Common myeloid progenitor, CD34-positive (primary cell): Measurements from ENCODE around the gene CACNA2D3.
A peak's percentile ranks its signal among the peaks of the same experiment; 100 is the strongest.

Experiments used
- CTCF ChIA-PET: fragments of 350-600 bp; sonication (Branson Sonifier 250); formaldehyde crosslinking; loops from one replicate; lab custom pipeline; 2021; ENCODE audit warnings: antibody characterized with exemption; lab: Charles Lee
- POLR2A ChIA-PET: fragments of 350-600 bp; sonication (Branson Sonifier 250); formaldehyde crosslinking; loops from one replicate; lab custom pipeline; 2021; ENCODE audit warnings: antibody characterized with exemption; lab: Charles Lee
- DNase-seq, 3 donors: peaks; one replicate each; pipeline versions ENCODE4 v3.0.0 to v3.0.0-alpha.2; 2013
- H3K27ac ChIP-seq, 2 experiments: 1 replicate in 1 of 2; 2 replicates in 1 of 2; pipeline ENCODE4 v1.7.0; 2013; ENCODE audit warnings: inconsistent platforms in 2 of 2, low read length in 2 of 2, mild to moderate bottlenecking in 2 of 2, low read depth in 1 of 2, moderate library complexity in 1 of 2; ENCODE audit not compliant: severe bottlenecking in 2 of 2, insufficient read depth in 1 of 2, poor library complexity in 1 of 2
- H3K27me3 ChIP-seq, 5 experiments: replicated peaks in 2 of 5; 1 replicate in 3 of 5; 2 replicates in 2 of 5; pipeline versions ENCODE4 v1.6.1 to v1.7.0; 2013; ENCODE audit warnings: low read length in 4 of 5, mild to moderate bottlenecking in 2 of 5, moderate library complexity in 2 of 5, inconsistent platforms in 1 of 5; ENCODE audit not compliant: insufficient read depth in 5 of 5, control insufficient read depth in 4 of 5
- H3K36me3 ChIP-seq, 4 experiments: 1 replicate in 2 of 4; 2 replicates in 2 of 4; pipeline versions ENCODE4 v1.6.1 to v1.7.0; 2013; ENCODE audit warnings: low read length in 3 of 4, control low read depth in 1 of 4, mild to moderate bottlenecking in 1 of 4; ENCODE audit not compliant: control insufficient read depth in 4 of 4, insufficient read depth in 4 of 4
- H3K4me1 ChIP-seq, 4 experiments: 1 replicate in 3 of 4; 2 replicates in 1 of 4; pipeline versions ENCODE4 v1.6.1 to v1.7.1; 2013; ENCODE audit warnings: low read length in 3 of 4, mild to moderate bottlenecking in 3 of 4, control low read depth in 1 of 4, inconsistent platforms in 1 of 4, moderate library complexity in 1 of 4; ENCODE audit not compliant: control insufficient read depth in 4 of 4, insufficient read depth in 4 of 4; ENCODE audit errors: control extremely low read depth in 1 of 4
- H3K4me3 ChIP-seq, 7 experiments: 1 replicate in 4 of 7; 2 replicates in 3 of 7; pipeline versions ENCODE4 v1.5.1 to v1.7.0; 2013; ENCODE audit warnings: mild to moderate bottlenecking in 7 of 7, low read length in 6 of 7, moderate library complexity in 6 of 7, inconsistent platforms in 2 of 7, low read depth in 2 of 7, control low read depth in 1 of 7; ENCODE audit not compliant: insufficient read depth in 4 of 7, control insufficient read depth in 1 of 7; ENCODE audit errors: extremely low read depth in 1 of 7
- H3K9me3 ChIP-seq, 5 experiments: 1 replicate in 4 of 5; 2 replicates in 1 of 5; pipeline versions ENCODE4 v1.6.1 to v1.7.1; 2013; ENCODE audit warnings: low read length in 4 of 5, mild to moderate bottlenecking in 2 of 5, inconsistent platforms in 1 of 5, low read depth in 1 of 5, moderate library complexity in 1 of 5; ENCODE audit not compliant: control insufficient read depth in 4 of 5, insufficient read depth in 2 of 5; ENCODE audit errors: control extremely low read depth in 1 of 5
- WGBS: methylation state at CpG from one replicate; pipeline ENCODE4 v1.1.5; 2013; ENCODE audit not compliant: insufficient coverage; 5-methylcytosine and 5-hydroxymethylcytosine counted together

Gene CACNA2D3

DNA sequence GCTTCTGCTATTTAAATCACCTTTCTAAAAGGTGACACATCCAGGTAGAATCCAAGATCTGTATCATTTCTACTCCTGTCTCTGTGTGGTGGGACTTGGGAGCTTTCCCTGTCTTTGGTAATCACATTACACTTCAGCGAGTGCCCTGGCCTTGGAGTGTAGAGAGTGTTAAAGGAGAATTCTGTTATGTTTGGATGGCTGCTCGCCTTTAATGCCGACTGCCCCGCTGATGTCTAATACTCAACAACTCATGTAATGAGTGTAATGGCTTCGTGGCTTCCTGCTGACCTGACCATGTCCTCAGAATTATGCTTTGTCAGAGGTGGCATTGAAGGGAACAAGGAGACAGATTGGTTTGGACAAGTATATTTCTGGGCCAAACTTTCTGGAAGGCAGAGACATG, 871.8 kb downstream of the CACNA2D3 start:
- Histone ChIP-seq H3K36me3 (no peaks in the 10 kb centered on the region), H3K9me3 (peaks cover 0 to 3% (median 0%) of the 10 kb centered on the region in 5 experiments), H3K4me1 (no peaks in the 10 kb centered on the region), H3K27ac (no peak overlapping the region), H3K4me3 (no peak overlapping the region), H3K27me3 (no peaks in the 10 kb centered on the region)
- CTCF ChIA-PET: no interaction called here
- WGBS: 40% methylated on average over 1 of the region's 5 CpGs
- no peak for DNase-seq
- POLR2A ChIA-PET: no interaction called here

DNA sequence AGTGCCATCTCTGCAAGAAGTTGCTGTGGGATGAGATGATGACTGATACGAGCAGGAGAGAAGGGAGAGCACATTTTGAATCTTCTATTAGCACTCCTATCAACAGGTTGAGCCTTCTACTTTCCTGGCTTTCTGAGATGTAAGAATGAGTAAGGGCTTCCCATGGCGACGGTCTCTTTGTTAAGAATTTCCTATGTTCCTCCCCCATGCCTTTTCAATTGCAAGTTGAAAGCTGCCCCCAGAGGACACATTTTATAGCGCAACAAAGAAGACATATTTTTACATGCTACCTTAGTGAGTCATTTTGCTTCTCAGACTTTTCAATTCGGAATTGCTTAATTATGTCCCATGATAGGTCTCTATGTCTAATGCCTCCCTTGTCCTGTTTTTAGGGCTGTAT, 876.8 kb downstream of the CACNA2D3 start:
- no peaks in the 10 kb centered on the region for H3K4me1 ChIP-seq
- no peak overlapping the region for H3K4me3 ChIP-seq
- H3K36me3 ChIP-seq: no peaks in the 10 kb centered on the region
- H3K27me3 ChIP-seq: no peaks in the 10 kb centered on the region
- H3K9me3 ChIP-seq: peaks cover 0 to 3% (median 0%) of the 10 kb centered on the region in 5 experiments
- WGBS: 42% methylated on average over 3 of the region's 5 CpGs
- H3K27ac ChIP-seq: no peak overlapping the region
- peak; percentile 2 to 6 (median 4) for DNase-seq
- ChIA-PET CTCF (no interaction called here), POLR2A (no interaction called here)

DNA sequence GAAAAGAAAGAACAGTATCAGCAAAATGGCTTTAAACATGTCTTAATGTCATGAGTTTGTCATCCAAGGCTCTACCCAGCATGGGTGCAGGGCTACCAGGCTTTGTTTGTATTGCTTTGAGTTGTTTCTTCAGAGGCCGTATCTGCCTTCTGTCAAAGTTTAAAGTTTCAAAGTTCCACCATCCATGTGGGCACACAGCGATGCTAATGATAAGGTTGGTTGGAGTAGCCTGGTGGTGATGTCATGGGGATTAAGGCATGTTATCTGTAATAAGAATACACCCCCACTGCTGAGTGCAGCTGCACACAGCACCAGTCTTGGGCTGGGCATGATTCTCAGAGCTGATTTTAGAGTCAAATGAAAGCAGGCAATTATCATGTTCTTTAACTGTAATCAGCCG, 877.5 kb downstream of the CACNA2D3 start:
- Histone ChIP-seq H3K4me1 (no peaks in the 10 kb centered on the region), H3K36me3 (no peaks in the 10 kb centered on the region), H3K27ac (no peak overlapping the region), H3K4me3 (no peak overlapping the region), H3K9me3 (peaks cover 0 to 3% (median 0%) of the 10 kb centered on the region in 5 experiments), H3K27me3 (no peaks in the 10 kb centered on the region)
- ChIA-PET CTCF (no interaction called here), POLR2A (no interaction called here)
- WGBS: 100% methylated on average over 1 of the region's 3 CpGs
- no peak for DNase-seq

DNA sequence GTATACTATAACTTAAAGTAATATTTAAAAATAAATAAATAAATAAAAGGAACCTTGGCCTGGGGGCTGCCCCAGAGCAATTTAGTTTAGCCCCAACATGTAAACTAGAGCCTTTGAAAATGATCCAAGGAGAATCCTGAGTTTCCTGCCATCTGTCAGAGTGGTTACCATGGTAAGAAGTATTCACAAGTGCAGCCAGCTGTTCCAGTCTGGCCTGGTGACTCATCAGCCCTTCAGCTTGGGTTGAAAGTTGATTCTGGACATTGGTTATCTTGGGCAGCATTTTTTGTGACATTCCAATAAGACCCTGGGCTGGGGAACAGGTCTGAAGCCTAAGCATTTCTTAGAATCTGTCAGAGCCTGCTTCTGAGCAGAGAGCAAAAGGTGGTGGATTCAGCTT, 878.2 kb downstream of the CACNA2D3 start:
- Histone ChIP-seq H3K4me1 (no peaks in the 10 kb centered on the region), H3K36me3 (no peaks in the 10 kb centered on the region), H3K4me3 (no peak overlapping the region), H3K27ac (no peak overlapping the region), H3K9me3 (peaks cover 0 to 3% (median 0%) of the 10 kb centered on the region in 5 experiments), H3K27me3 (no peaks in the 10 kb centered on the region)
- CTCF ChIA-PET: interaction anchor here (1.2 kb wide), 1 partner anchor 28 kb away, joined by 3 read pairs; no protein-coding TSS in a partner anchor
- POLR2A ChIA-PET: no interaction called here
- DNase-seq: no peak

DNA sequence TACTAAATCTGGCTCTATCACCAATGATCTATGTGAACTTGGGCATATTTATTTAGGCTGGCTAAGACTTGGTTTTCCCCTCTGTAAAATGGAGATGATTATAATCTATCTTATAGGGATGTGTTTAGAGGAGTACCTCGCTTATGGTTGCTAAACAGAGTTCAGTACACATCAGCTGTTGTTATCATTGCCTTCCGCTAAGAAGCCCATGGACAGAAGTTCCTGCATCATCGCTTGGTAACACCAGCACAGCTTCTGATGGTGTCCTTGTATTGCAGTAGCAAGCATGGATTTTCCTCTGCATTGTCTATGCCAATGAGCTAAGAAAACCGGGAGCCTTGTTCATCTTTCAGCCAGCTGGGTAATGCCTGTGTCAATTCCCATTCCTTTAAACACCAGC, 878.6 kb downstream of the CACNA2D3 start:
- DNase-seq: no peak
- WGBS: 96% methylated on average over 4 of the region's 4 CpGs
- H3K9me3 ChIP-seq: peaks cover 0 to 3% (median 0%) of the 10 kb centered on the region in 5 experiments
- ChIA-PET POLR2A (no interaction called here), CTCF (interaction anchor here (1.2 kb wide), 1 partner anchor 28 kb away, joined by 3 read pairs; no protein-coding TSS in a partner anchor)
- H3K36me3 ChIP-seq: no peaks in the 10 kb centered on the region
- H3K4me3 ChIP-seq: no peak overlapping the region
- H3K27ac ChIP-seq: no peak overlapping the region
- H3K27me3 ChIP-seq: no peaks in the 10 kb centered on the region
- H3K4me1 ChIP-seq: no peaks in the 10 kb centered on the region

DNA sequence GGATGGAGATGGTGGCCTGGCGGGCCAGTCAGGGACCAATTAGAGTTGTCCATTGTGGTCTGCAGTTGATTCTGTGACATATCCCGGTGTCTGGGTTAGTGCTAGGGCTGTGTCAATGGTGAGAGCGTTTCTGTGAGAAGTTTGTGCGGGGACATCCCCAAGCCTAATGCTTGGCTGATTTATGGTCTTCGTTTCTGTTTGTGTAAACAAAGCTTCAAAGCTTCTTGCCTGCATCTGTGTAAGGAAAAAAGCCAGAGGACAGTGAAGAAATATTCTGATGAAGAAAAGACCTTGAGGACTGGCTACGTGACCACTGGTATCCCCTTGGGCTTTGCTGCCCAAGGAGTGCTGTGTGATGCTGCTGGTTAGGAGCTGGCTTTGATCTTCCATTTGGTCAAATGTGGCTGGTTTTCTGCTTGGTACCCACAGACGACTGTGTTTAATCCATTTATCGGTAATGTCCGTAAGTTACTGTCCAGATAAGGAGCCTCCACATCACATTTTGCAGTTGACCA, 880.1 kb downstream of the CACNA2D3 start:
- no peak overlapping the region for H3K4me3 ChIP-seq
- no peaks in the 10 kb centered on the region for H3K4me1 ChIP-seq
- no peak for DNase-seq
- ChIA-PET POLR2A (no interaction called here), CTCF (no interaction called here)
- H3K9me3 ChIP-seq: no peaks in the 10 kb centered on the region
- no peaks in the 10 kb centered on the region for H3K36me3 ChIP-seq
- H3K27ac ChIP-seq: no peak overlapping the region
- WGBS: 93% methylated on average over 9 of the region's 9 CpGs
- peaks cover 0 to 2% (median 0%) of the 10 kb centered on the region in 5 experiments for H3K27me3 ChIP-seq

DNA sequence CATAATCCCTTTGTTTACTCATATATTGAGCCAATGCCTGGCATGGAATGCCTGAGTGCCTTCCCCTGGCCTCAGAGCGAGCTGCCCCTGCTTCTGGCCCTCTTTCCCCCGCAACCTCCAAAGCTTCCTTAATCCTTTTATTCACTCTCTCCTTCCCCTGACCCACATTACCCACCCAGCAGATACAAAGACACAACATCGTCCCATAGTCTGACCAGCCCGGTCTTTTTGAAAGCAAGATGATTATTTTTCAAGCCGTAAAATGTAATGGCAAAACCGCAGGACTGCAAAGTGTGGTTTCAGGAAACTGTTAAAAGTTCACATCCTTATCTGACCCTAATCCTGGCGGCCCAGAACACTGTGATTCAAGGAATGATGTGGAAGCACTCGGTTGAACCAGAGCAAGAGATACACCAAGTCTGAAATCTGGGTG, 883.9 kb downstream of the CACNA2D3 start:
- H3K4me3 ChIP-seq: no peak overlapping the region
- no peaks in the 10 kb centered on the region for H3K4me1 ChIP-seq
- ChIA-PET POLR2A (no interaction called here), CTCF (no interaction called here)
- H3K9me3 ChIP-seq: no peaks in the 10 kb centered on the region
- no peak overlapping the region for H3K27ac ChIP-seq
- no peaks in the 10 kb centered on the region for H3K36me3 ChIP-seq
- 35% methylated on average over 6 of the region's 8 CpGs for WGBS
- DNase-seq: no peak
- peaks cover 0 to 2% (median 0%) of the 10 kb centered on the region in 5 experiments for H3K27me3 ChIP-seq
